WERI-Rb-1 (cell line): ENCODE data around the gene ZSWIM8.
A peak's percentile ranks its signal among the peaks of the same experiment; 100 is the strongest.

Experiments
- DNase-seq: peaks from one replicate; pipeline ENCODE4 v3.0.0-alpha.2; 2020
- H3K27ac ChIP-seq: fragments of 250-450 bp; sonication (Bioruptor Pico); 2 replicates; pipeline ENCODE4 v1.5.1; 2020; ENCODE audit warnings: mild to moderate bottlenecking, moderate library complexity
- H3K27me3 ChIP-seq: fragments of 250-450 bp; sonication (Bioruptor Pico); 2 replicates; pipeline ENCODE4 v1.5.1; 2021; ENCODE audit warnings: mild to moderate bottlenecking, low read depth, moderate library complexity; ENCODE audit not compliant: insufficient read depth, severe bottlenecking
- H3K36me3 ChIP-seq: fragments of 250-450 bp; sonication (Bioruptor Pico); 2 replicates; pipeline ENCODE4 v1.5.1; 2020; ENCODE audit warnings: mild to moderate bottlenecking, moderate library complexity
- H3K4me3 ChIP-seq: 2 replicates; pipeline ENCODE4 v1.5.1; 2011; ENCODE audit warnings: low read depth, mild to moderate bottlenecking, control low read depth, low read length
- H3K9me3 ChIP-seq: fragments of 250-450 bp; sonication (Bioruptor Pico); 2 replicates; pipeline ENCODE4 v1.5.1; 2021; ENCODE audit warnings: mild to moderate bottlenecking, moderate library complexity; ENCODE audit not compliant: severe bottlenecking
- CTCF ChIP-seq: IDR thresholded peaks from 2 replicates; pipeline ENCODE4 v1.5.1; 2011; ENCODE audit warnings: low read depth, mild to moderate bottlenecking, control low read depth, inconsistent platforms, low read length

Gene ZSWIM8

GRCh38 chr10:73779018-73779417 is 6.4 kb upstream of the ZSWIM8 start:
- Histone ChIP-seq H3K27me3 (no peaks in the 10 kb centered on the region), H3K27ac (no peak overlapping the region), H3K36me3 (peaks cover 58% of the 10 kb centered on the region), H3K9me3 (no peaks in the 10 kb centered on the region), H3K4me3 (no peak overlapping the region)
- DNase-seq, result no peak
- no peak for TF ChIP-seq CTCF

GRCh38 chr10:73779539-73780197 is 5.7 kb upstream of the ZSWIM8 start:
- peaks cover 51% of the 10 kb centered on the region for H3K36me3 ChIP-seq
- no peak for DNase-seq
- no peaks in the 10 kb centered on the region for H3K9me3 ChIP-seq
- no peak for TF ChIP-seq CTCF
- no peak overlapping the region for H3K27ac ChIP-seq
- no peak overlapping the region for H3K4me3 ChIP-seq
- H3K27me3 ChIP-seq, result no peaks in the 10 kb centered on the region

GRCh38 chr10:73780301-73780700 is 5.1 kb upstream of the ZSWIM8 start:
- Histone ChIP-seq H3K4me3 (no peak overlapping the region), H3K9me3 (no peaks in the 10 kb centered on the region), H3K36me3 (peaks cover 45% of the 10 kb centered on the region), H3K27me3 (no peaks in the 10 kb centered on the region), H3K27ac (no peak overlapping the region)
- TF ChIP-seq CTCF, result no peak
- DNase-seq, result no peak

- Histone ChIP-seq H3K27me3 (no peaks in the 10 kb centered on the region), H3K27ac (peak overlapping the region; percentile 89), H3K9me3 (no peaks in the 10 kb centered on the region), H3K4me3 (peak overlapping the region; percentile 63), H3K36me3 (peaks cover 39% of the 10 kb centered on the region)
- no peak for DNase-seq
- TF ChIP-seq CTCF, result no peak
Measured at GRCh38 chr10:73780966-73781365, 4.4 kb upstream of the ZSWIM8 start.

- no peak for DNase-seq
- no peak for TF ChIP-seq CTCF
- Histone ChIP-seq H3K9me3 (no peaks in the 10 kb centered on the region), H3K27ac (peak overlapping the region; percentile 89), H3K27me3 (no peaks in the 10 kb centered on the region), H3K4me3 (peak overlapping the region; percentile 63), H3K36me3 (peaks cover 34% of the 10 kb centered on the region)
Measured at GRCh38 chr10:73781548-73781878, 3.9 kb upstream of the ZSWIM8 start.
